ENCODE data around the gene GMPR.

The GMPR gene

DNA sequence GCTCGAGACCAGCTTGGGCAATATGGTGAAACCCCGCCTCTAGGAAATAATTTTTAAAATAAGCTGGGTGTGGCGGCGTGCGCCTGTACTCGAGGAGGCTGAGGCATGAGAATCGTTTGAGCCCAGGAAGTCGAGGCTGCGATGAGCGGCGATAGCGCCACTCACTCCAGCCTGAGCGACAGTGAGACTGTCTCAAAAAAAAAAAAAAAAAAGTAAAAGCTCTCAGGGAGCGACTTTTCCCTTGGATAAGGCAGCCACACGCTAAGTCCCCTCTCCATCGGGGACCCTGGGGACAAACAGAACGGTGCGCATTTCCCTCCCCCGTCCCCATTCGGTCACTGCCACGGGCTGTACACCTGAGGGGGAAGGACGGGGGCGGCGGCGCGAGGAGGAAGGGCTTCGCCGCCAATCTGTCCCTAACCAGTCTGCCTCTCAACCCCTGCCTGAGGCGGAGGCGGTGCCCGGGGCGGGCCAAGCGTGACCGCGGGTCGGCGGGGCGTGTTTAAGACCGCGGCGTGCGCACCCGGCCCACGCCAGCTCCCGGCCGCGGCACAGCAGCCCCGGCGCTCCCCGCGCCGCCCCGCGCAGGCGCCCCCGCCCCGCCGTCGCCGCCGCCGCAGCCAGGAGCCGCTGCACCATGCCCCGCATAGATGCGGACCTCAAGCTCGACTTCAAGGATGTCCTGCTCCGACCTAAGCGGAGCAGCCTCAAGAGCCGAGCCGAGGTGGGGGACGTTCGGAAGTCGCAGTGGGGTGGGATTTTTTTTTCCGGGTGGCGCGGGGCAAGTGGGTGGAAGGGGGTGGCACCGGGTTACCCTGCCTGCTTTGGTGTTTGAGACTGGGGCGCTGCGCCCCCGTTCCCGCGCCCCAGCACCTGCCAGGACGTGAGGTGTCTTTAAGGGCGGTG lies at the start of gene GMPR:
GMPR (plus strand) TSS at position 531 of the 906 bp plus-strand sequence; CDS start at position 638, 107 bp downstream.
- peak; percentile 66 for FAIRE-seq
- peak; percentile 80 for DNase-seq (ENCODE audit: insufficient read length, low spot score)

- DNase-seq (ENCODE audit: insufficient read length, low spot score), result no peak
- no peak for FAIRE-seq
These were observed 48.2 kb upstream of the GMPR start for GRCh38 chr6:16190214-16190613.

GRCh38 chr6:16196260-16196983 lies 42.0 kb upstream of the GMPR start:
- DNase-seq (ENCODE audit: insufficient read length, low spot score) (no peak), FAIRE-seq (no peak)

GRCh38 chr6:16196984-16197546 lies 41.3 kb upstream of the GMPR start:
- no peak for DNase-seq (ENCODE audit: insufficient read length, low spot score)
- no peak for FAIRE-seq

GRCh38 chr6:16198061-16198705 lies 40.2 kb upstream of the GMPR start:
- DNase-seq (ENCODE audit: insufficient read length, low spot score) (no peak), FAIRE-seq (no peak)

- DNase-seq (ENCODE audit: insufficient read length, low spot score), result no peak
- no peak for FAIRE-seq
These were observed 38.6 kb upstream of the GMPR start for GRCh38 chr6:16199804-16200203.

- FAIRE-seq (no peak), DNase-seq (ENCODE audit: insufficient read length, low spot score) (no peak)
These were observed 38.0 kb upstream of the GMPR start for GRCh38 chr6:16200321-16200883.

DNA sequence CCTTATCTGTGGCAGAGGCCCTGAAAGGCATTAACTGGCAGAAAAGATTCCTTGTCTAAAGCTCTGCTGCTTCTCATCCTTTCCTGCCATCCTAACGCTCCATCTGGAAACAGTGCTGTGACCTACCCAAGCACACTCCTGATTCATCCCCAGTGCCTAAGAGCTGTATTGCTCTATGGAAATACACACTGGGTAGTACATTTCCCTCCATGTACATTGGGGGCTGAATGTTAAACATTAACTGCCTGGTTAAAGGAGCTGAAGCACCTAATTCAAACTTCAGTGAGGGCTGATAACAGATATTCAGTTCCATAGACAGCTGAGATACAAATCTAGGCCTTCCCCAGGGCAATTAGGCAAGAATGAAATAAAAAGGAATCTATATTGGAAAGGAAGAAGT lies 36.7 kb upstream of the GMPR start:
- FAIRE-seq (no peak), DNase-seq (ENCODE audit: insufficient read length, low spot score) (no peak)

DNA sequence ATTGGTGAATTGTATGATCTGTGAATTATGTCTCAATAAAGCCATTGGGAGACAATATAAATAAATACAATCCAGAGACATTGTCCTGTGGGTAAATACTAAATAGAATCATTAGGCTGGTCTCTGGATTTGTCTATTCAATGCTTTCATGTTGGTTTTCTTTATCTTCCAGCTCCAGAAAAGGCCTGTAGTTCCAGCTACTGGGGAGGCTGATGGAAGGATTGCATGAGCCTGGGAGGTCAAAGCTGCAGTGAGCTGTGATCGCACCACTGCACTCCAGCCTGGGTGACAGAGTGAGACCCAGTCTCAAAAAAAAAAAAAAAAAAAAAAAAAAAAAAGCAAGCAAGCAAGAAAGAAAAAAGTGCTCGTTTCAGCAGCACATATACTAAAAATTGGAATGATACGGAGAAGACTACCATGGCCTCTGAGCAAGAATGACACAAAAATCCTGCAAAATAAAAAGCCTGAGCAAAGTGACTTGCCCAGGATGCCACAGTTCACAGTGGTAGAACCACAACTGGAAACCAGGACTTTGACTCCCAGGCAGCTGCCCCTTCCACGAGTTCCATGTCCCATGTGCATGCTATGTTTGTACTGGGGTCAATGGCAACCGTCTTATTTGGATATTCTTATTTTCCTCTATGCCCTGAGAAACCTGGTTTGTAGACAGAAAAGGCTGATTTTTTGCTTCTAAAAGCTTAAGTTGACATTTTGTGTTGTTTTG lies 33.6 kb upstream of the GMPR start:
- DNase-seq (ENCODE audit: insufficient read length, low spot score), result no peak
- FAIRE-seq, result no peak

- DNase-seq (ENCODE audit: insufficient read length, low spot score) (peak; percentile 62), FAIRE-seq (peak; percentile 98)
These were observed 32.8 kb upstream of the GMPR start for GRCh38 chr6:16205377-16206144.

GRCh38 chr6:16206595-16207037 lies 31.8 kb upstream of the GMPR start:
- FAIRE-seq (peak; percentile 97), DNase-seq (ENCODE audit: insufficient read length, low spot score) (peak; percentile 40)

DNA sequence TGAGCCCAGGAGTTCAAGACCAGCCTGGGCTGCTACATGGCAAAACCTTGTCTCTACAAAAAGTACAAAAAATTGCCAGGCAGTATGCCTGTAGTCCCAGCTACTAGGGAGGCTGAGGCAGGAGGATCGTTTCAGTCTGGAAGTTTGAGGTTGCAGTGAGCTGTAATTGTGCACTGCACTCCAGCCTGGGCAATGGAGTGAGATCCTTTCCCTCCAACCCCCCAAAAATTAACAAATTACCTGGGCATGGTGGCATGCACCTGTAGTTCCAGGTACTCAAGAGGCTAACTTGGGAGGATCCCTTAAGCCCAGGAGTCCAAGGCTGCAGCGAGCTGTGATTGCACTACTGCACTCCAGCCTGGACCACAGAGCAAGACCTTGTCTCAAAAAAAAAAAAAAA lies 29.4 kb upstream of the GMPR start:
- DNase-seq (ENCODE audit: insufficient read length, low spot score), result no peak
- FAIRE-seq, result no peak

- FAIRE-seq (no peak), DNase-seq (ENCODE audit: insufficient read length, low spot score) (no peak)
These were observed 28.8 kb upstream of the GMPR start for GRCh38 chr6:16209539-16209938.

DNA sequence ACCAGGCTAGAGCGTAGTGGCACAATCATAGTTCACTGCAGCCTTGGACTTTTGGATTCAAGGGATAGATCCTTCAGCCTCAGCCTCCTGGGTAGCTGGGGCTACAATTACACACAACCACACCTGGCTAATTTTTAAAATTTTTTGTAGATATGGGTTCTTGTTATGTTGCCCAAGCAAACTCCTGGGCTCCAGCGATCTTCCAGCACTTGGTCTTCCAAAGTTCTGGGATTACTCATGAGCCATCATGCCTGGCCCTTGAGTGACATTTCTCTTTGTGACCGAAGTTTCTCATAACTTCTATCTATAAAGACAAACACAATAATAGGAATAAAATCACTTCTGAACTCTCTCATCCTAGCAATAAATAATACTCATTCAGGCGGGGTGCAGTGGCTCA lies 26.1 kb upstream of the GMPR start:
- no peak for FAIRE-seq

GRCh38 chr6:16216501-16217155 lies 21.8 kb upstream of the GMPR start:
- FAIRE-seq (no peak), DNase-seq (ENCODE audit: insufficient read length, low spot score) (no peak)

More for the DNA sequence above, 26.1 kb upstream of the GMPR start:
- DNase-seq (ENCODE audit: insufficient read length, low spot score), result no peak

GRCh38 chr6:16217156-16217721 lies 21.1 kb upstream of the GMPR start:
- FAIRE-seq (no peak), DNase-seq (ENCODE audit: insufficient read length, low spot score) (no peak)

DNA sequence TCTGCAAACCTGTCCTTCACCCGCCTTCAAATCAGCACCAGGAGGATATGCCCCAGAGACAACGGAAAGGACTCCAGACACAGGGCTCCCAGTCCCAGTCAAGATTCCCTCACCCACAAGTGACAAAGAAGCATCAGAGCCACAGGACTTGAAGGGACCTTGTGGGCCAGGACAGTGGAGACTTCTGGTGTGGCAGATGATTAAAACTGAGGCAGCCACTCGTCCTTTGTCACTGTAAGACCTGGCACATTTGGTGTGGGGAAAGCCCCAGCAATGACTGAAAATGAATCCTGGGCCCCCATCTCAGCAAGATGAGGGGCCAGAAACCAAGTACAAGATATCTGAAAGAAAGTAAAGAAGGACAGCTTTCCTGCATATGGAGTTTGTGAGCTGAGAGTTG lies 15.6 kb upstream of the GMPR start:
- DNase-seq (ENCODE audit: insufficient read length, low spot score) (no peak), FAIRE-seq (no peak)

GRCh38 chr6:16223362-16223761 lies 15.0 kb upstream of the GMPR start:
- no peak for DNase-seq (ENCODE audit: insufficient read length, low spot score)
- no peak for FAIRE-seq
